Measurements from ENCODE around the gene GPR180.

- no peak for TF ChIP-seq POLR2A (IDR thresholded peaks at IDR 0.05)
- no peak for TF ChIP-seq CTCF (IDR thresholded peaks at IDR 0.05)
These were observed 5.1 kb upstream of the GPR180 start for GRCh38 chr13:94596575-94596971.
